ENCODE results near the gene HTR1D.
"Not testable (repeated sequence)": the region's sequence is repeated elsewhere in the genome, so short reads cannot be mapped to it uniquely, and the experiment has no call there.

HTR1D gene

GRCh38 chr1:23196627-23197328, 20.5 kb downstream of the HTR1D start:
- H3K9ac ChIP-seq (ENCODE audit: low read length): no peak overlapping the region
- no peaks in the 10 kb centered on the region for H3K9me3 ChIP-seq (ENCODE audit: control insufficient read depth, low read length)
- no peaks in the 10 kb centered on the region for H3K4me1 ChIP-seq (ENCODE audit: control insufficient read depth, insufficient read depth, low read length)
- no peak overlapping the region for H3K4me3 ChIP-seq (ENCODE audit: low read length)
- H3K27me3 ChIP-seq (ENCODE audit: control insufficient read depth, insufficient read depth, low read length): no peaks in the 10 kb centered on the region
- H3K36me3 ChIP-seq (ENCODE audit: control insufficient read depth, insufficient read depth, low read length): no peaks in the 10 kb centered on the region

- H3K27me3 ChIP-seq (ENCODE audit: control insufficient read depth, insufficient read depth, low read length): no peaks in the 10 kb centered on the region
- H3K9ac ChIP-seq (ENCODE audit: low read length): no peak overlapping the region
- no peaks in the 10 kb centered on the region for H3K4me1 ChIP-seq (ENCODE audit: control insufficient read depth, insufficient read depth, low read length)
- H3K9me3 ChIP-seq (ENCODE audit: control insufficient read depth, low read length): no peaks in the 10 kb centered on the region
- no peaks in the 10 kb centered on the region for H3K36me3 ChIP-seq (ENCODE audit: control insufficient read depth, insufficient read depth, low read length)
- H3K4me3 ChIP-seq (ENCODE audit: low read length): no peak overlapping the region
Observed at GRCh38 chr1:23194119-23194984, 22.9 kb downstream of the HTR1D start.

- no peak overlapping the region for H3K9ac ChIP-seq (ENCODE audit: low read length)
- H3K27me3 ChIP-seq (ENCODE audit: control insufficient read depth, insufficient read depth, low read length): no peaks in the 10 kb centered on the region
- H3K36me3 ChIP-seq (ENCODE audit: control insufficient read depth, insufficient read depth, low read length): no peaks in the 10 kb centered on the region
- no peak overlapping the region for H3K4me3 ChIP-seq (ENCODE audit: low read length)
- H3K4me1 ChIP-seq (ENCODE audit: control insufficient read depth, insufficient read depth, low read length): no peaks in the 10 kb centered on the region
- no peaks in the 10 kb centered on the region for H3K9me3 ChIP-seq (ENCODE audit: control insufficient read depth, low read length)
Observed at GRCh38 chr1:23193391-23194118, 23.7 kb downstream of the HTR1D start.

DNA sequence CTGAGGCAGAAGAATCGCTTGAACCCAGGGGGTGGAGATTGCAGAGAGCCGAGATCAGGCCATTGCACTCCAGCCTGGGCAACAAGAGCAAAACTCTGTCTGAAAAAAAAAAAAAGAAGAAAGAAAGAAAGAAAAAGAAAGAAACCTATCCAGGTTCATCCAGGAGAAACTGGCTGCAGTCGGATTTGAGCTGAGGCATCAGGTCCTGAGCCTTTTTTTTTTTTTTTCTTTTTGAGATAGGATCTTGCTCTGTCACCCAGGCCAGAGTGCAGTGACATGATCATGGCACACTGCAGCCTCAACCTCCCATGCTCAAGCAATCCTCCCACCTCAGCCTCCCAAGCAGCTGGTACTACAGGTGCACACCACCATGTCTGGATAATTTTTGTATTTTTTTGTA, 26.1 kb downstream of the HTR1D start:
- Histone ChIP-seq H3K4me3 (ENCODE audit: low read length) (no peak overlapping the region), H3K4me1 (ENCODE audit: control insufficient read depth, insufficient read depth, low read length) (no peaks in the 10 kb centered on the region), H3K36me3 (ENCODE audit: control insufficient read depth, insufficient read depth, low read length) (no peaks in the 10 kb centered on the region), H3K9ac (ENCODE audit: low read length) (no peak overlapping the region), H3K27me3 (ENCODE audit: control insufficient read depth, insufficient read depth, low read length) (no peaks in the 10 kb centered on the region), H3K9me3 (ENCODE audit: control insufficient read depth, low read length) (no peaks in the 10 kb centered on the region)

DNA sequence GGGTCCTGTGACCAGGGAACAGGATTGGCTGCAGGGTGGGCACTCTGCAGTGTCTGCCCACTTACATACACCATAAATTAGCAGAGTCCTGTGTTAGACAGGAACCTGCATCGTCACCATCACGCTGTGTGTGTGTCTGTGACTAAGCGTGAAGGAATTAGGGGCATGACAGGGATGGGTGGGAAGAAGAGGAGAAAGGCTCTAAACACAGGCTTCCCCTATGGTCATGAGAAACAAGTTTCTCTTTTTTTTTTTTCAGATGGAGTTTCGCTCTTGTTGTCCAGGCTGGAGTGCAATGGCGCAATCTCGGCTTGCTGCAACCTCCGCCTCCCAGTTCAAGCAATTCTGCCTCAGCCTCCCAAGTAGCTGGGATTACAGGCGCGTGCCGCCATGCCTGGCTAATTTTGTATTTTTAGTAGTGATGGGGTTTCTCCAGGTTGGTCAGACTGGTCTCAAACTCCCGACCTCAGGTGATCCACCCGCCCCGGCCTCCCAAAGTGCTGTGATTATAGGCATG, 28.3 kb downstream of the HTR1D start:
- H3K27me3 ChIP-seq (ENCODE audit: control insufficient read depth, insufficient read depth, low read length); H3K9me3 ChIP-seq (ENCODE audit: control insufficient read depth, low read length); H3K36me3 ChIP-seq (ENCODE audit: control insufficient read depth, insufficient read depth, low read length); H3K4me3 ChIP-seq (ENCODE audit: low read length); H3K9ac ChIP-seq (ENCODE audit: low read length); H3K4me1 ChIP-seq (ENCODE audit: control insufficient read depth, insufficient read depth, low read length): not testable (repeated sequence)

DNA sequence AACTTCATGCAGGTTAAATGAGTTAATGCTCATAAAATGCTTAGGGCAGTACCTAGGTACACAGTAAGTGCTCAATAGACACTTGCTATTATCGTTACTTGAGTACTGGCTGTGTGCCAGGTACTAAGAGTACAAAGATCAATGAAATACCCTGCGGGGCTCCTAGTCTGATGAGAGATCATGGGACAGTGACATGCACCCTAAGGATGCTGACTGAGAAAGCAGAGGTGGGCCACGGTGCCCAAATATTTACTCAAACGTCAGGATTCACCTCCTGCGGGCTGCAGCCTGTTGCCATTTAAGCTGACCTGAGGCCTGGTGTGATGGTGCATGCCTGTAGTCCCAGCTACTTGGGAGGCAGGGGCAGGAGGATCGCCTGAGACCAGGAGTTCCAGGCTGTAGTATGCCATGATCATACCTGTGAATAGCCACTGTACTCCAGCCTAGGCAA, 28.8 kb downstream of the HTR1D start:
- no peak overlapping the region for H3K4me3 ChIP-seq (ENCODE audit: low read length)
- no peaks in the 10 kb centered on the region for H3K36me3 ChIP-seq (ENCODE audit: control insufficient read depth, insufficient read depth, low read length)
- H3K9ac ChIP-seq (ENCODE audit: low read length): no peak overlapping the region
- no peaks in the 10 kb centered on the region for H3K9me3 ChIP-seq (ENCODE audit: control insufficient read depth, low read length)
- peaks cover 3% of the 10 kb centered on the region for H3K27me3 ChIP-seq (ENCODE audit: control insufficient read depth, insufficient read depth, low read length)
- peaks cover 4% of the 10 kb centered on the region for H3K4me1 ChIP-seq (ENCODE audit: control insufficient read depth, insufficient read depth, low read length)

GRCh38 chr1:23187637-23188036, 29.7 kb downstream of the HTR1D start:
- H3K9me3 ChIP-seq (ENCODE audit: control insufficient read depth, low read length): no peaks in the 10 kb centered on the region
- H3K4me3 ChIP-seq (ENCODE audit: low read length): no peak overlapping the region
- no peaks in the 10 kb centered on the region for H3K36me3 ChIP-seq (ENCODE audit: control insufficient read depth, insufficient read depth, low read length)
- no peak overlapping the region for H3K9ac ChIP-seq (ENCODE audit: low read length)
- peaks cover 4% of the 10 kb centered on the region for H3K4me1 ChIP-seq (ENCODE audit: control insufficient read depth, insufficient read depth, low read length)
- peaks cover 3% of the 10 kb centered on the region for H3K27me3 ChIP-seq (ENCODE audit: control insufficient read depth, insufficient read depth, low read length)

- Histone ChIP-seq H3K27me3 (ENCODE audit: control insufficient read depth, insufficient read depth, low read length) (peaks cover 3% of the 10 kb centered on the region), H3K9me3 (ENCODE audit: control insufficient read depth, low read length) (no peaks in the 10 kb centered on the region), H3K36me3 (ENCODE audit: control insufficient read depth, insufficient read depth, low read length) (no peaks in the 10 kb centered on the region), H3K9ac (ENCODE audit: low read length) (no peak overlapping the region), H3K4me1 (ENCODE audit: control insufficient read depth, insufficient read depth, low read length) (peaks cover 4% of the 10 kb centered on the region), H3K4me3 (ENCODE audit: low read length) (no peak overlapping the region)
Observed at GRCh38 chr1:23185381-23185780, 31.9 kb downstream of the HTR1D start.

GRCh38 chr1:23184212-23184934, 32.9 kb downstream of the HTR1D start:
- H3K36me3 ChIP-seq (ENCODE audit: control insufficient read depth, insufficient read depth, low read length): no peaks in the 10 kb centered on the region
- H3K4me3 ChIP-seq (ENCODE audit: low read length): peak overlapping the region; percentile 50
- H3K9ac ChIP-seq (ENCODE audit: low read length): peak overlapping the region; percentile 53
- peaks cover 3% of the 10 kb centered on the region for H3K27me3 ChIP-seq (ENCODE audit: control insufficient read depth, insufficient read depth, low read length)
- no peaks in the 10 kb centered on the region for H3K9me3 ChIP-seq (ENCODE audit: control insufficient read depth, low read length)
- H3K4me1 ChIP-seq (ENCODE audit: control insufficient read depth, insufficient read depth, low read length): peaks cover 4% of the 10 kb centered on the region

GRCh38 chr1:23179862-23180261, 37.4 kb downstream of the HTR1D start:
- peaks cover 9% of the 10 kb centered on the region for H3K4me1 ChIP-seq (ENCODE audit: control insufficient read depth, insufficient read depth, low read length)
- H3K4me3 ChIP-seq (ENCODE audit: low read length): no peak overlapping the region
- no peaks in the 10 kb centered on the region for H3K36me3 ChIP-seq (ENCODE audit: control insufficient read depth, insufficient read depth, low read length)

GRCh38 chr1:23178950-23179349, 38.4 kb downstream of the HTR1D start:
- Histone ChIP-seq H3K4me3 (ENCODE audit: low read length) (no peak overlapping the region), H3K9ac (ENCODE audit: low read length) (no peak overlapping the region), H3K4me1 (ENCODE audit: control insufficient read depth, insufficient read depth, low read length) (peaks cover 9% of the 10 kb centered on the region), H3K9me3 (ENCODE audit: control insufficient read depth, low read length) (no peaks in the 10 kb centered on the region), H3K27me3 (ENCODE audit: control insufficient read depth, insufficient read depth, low read length) (peaks cover 5% of the 10 kb centered on the region), H3K36me3 (ENCODE audit: control insufficient read depth, insufficient read depth, low read length) (no peaks in the 10 kb centered on the region)

More at GRCh38 chr1:23179862-23180261, 37.4 kb downstream of the HTR1D start:
- Histone ChIP-seq H3K9ac (ENCODE audit: low read length) (no peak overlapping the region), H3K9me3 (ENCODE audit: control insufficient read depth, low read length) (no peaks in the 10 kb centered on the region), H3K27me3 (ENCODE audit: control insufficient read depth, insufficient read depth, low read length) (peaks cover 7% of the 10 kb centered on the region)

Measured in mucosa of stomach (tissue), 1 donor.